K562 (cell line): ENCODE data around the gene TRIM34. TPM values are rescaled to one million over a fixed set of nuclear protein-coding genes. Genes with fewer than 3 reads are reported as not detected.

ENCODE experiments used
- ADNP ChIP-seq: fragments of 200-800 bp; sonication (Bioruptor generic); IDR thresholded peaks from 2 replicates; pipeline ENCODE4 v1.6.1; 2016; ENCODE audit warnings: missing genetic modification characterization, missing compliant biosample characterization
- BHLHE40 ChIP-seq: IDR thresholded peaks from 2 replicates; pipeline ENCODE4 v1.6.1; 2011; ENCODE audit warnings: low read length, improper control_type of control experiment
- CBX3 ChIP-seq, 2 experiments: IDR thresholded peaks; 1 replicate in 1 of 2; 2 replicates in 1 of 2; pipeline ENCODE4 v1.6.1; 2012; ENCODE audit warnings: inconsistent platforms in 2 of 2, low read length in 2 of 2, borderline replicate concordance in 1 of 2, control low read depth in 1 of 2
- GABPB1 ChIP-seq: sonication (generic); formaldehyde crosslinking; IDR thresholded peaks from 2 replicates; pipeline ENCODE4 v1.8.0; 2022; ENCODE audit warnings: mild to moderate bottlenecking, missing genetic modification reagents
- HMGN3 ChIP-seq: IDR thresholded peaks from 2 replicates; pipeline ENCODE4 v1.6.1; 2011; ENCODE audit warnings: borderline replicate concordance, low read depth, mild to moderate bottlenecking, mixed read lengths, low read length; ENCODE audit not compliant: insufficient read length; ENCODE audit errors: extremely low read depth
- JUND ChIP-seq, 2 experiments: IDR thresholded peaks; 2 replicates in 1 of 2; 3 replicates in 1 of 2; pipeline ENCODE4 v1.6.1; 2011; ENCODE audit warnings: borderline replicate concordance in 2 of 2, low read depth in 2 of 2, low read length in 2 of 2, improper control_type of control experiment in 1 of 2, missing biosample characterization in 1 of 2, missing genetic modification characterization in 1 of 2, missing genetic modification reagents in 1 of 2
- KAT8 ChIP-seq: fragments of 450-650 bp; IDR thresholded peaks from 2 replicates; pipeline ENCODE4 v1.6.1; 2016; ENCODE audit warnings: low read depth, mild to moderate bottlenecking
- LCOR ChIP-seq: sonication (generic); formaldehyde crosslinking; IDR thresholded peaks from 2 replicates; pipeline ENCODE4 v1.8.0; 2022; ENCODE audit warnings: mild to moderate bottlenecking, missing genetic modification reagents
- MECOM ChIP-seq: fragments of 250-450 bp; sonication (Bioruptor Pico); IDR thresholded peaks from 2 replicates; pipeline ENCODE4 v1.8.0; 2022; ENCODE audit warnings: inconsistent platforms
- MEF2D ChIP-seq: conservative IDR thresholded peaks from 2 replicates; pipeline ENCODE4 v1.6.1; 2016; ENCODE audit warnings: low read depth, missing genetic modification characterization, missing compliant biosample characterization
- NR2C1 ChIP-seq, 2 experiments: fragments of 450-650 bp; IDR thresholded peaks; 2 replicates each; pipeline ENCODE4 v1.6.1; 2017; ENCODE audit warnings: mild to moderate bottlenecking in 2 of 2, antibody characterized with exemption in 1 of 2, inconsistent platforms in 1 of 2, missing compliant biosample characterization in 1 of 2, missing genetic modification characterization in 1 of 2
- PHB2 ChIP-seq: fragments of 450-650 bp; IDR thresholded peaks from 2 replicates; pipeline ENCODE4 v1.6.1; 2017; ENCODE audit warnings: low read depth
- PYGO2 ChIP-seq: fragments of 450-650 bp; IDR thresholded peaks from 2 replicates; pipeline ENCODE4 v1.6.1; 2016; ENCODE audit warnings: mild to moderate bottlenecking, missing genetic modification characterization, moderate library complexity, missing compliant biosample characterization
- SMARCE1 ChIP-seq: fragments of 450-650 bp; IDR thresholded peaks from 2 replicates; pipeline ENCODE4 v1.7.1; 2016; ENCODE audit warnings: mild to moderate bottlenecking
- STAT5A ChIP-seq: IDR thresholded peaks from 2 replicates; pipeline ENCODE4 v1.6.1; 2012; ENCODE audit warnings: low read length, inconsistent platforms, borderline replicate concordance
- TAL1 ChIP-seq: fragments of 450-650 bp; IDR thresholded peaks from 2 replicates; pipeline ENCODE4 v1.6.1; 2016; ENCODE audit warnings: mild to moderate bottlenecking
- TCF7L2 ChIP-seq: fragments of 150-350 bp; IDR thresholded peaks from 2 replicates; pipeline ENCODE4 v1.6.1; 2016; ENCODE audit warnings: low read depth, mild to moderate bottlenecking, low read length, moderate library complexity
- TOE1 ChIP-seq, 2 experiments: fragments of 450-650 bp in 1 of 2; sonication (generic) in 1 of 2; formaldehyde crosslinking in 1 of 2; IDR thresholded peaks; 2 replicates each; pipeline versions ENCODE4 v1.7.1 to v1.8.0; 2016 to 2022; ENCODE audit warnings: borderline replicate concordance in 2 of 2, mild to moderate bottlenecking in 2 of 2, antibody characterized with exemption in 1 of 2, inconsistent platforms in 1 of 2, low read depth in 1 of 2, missing genetic modification reagents in 1 of 2, moderate library complexity in 1 of 2
- ZBTB11 ChIP-seq, 3 experiments: fragments of 200-800 bp in 1 of 3; fragments of 250-450 bp in 1 of 3; fragments of 450-650 bp in 1 of 3; sonication (Bioruptor Pico) in 1 of 3; sonication (Bioruptor generic) in 1 of 3; formaldehyde crosslinking in 1 of 3; IDR thresholded peaks; 2 replicates each; pipeline versions ENCODE4 v1.6.1 to v1.8.0; 2016 to 2022; ENCODE audit warnings: mild to moderate bottlenecking in 2 of 3, missing genetic modification characterization in 2 of 3, missing compliant biosample characterization in 1 of 3, moderate library complexity in 1 of 3
- ZNF274 ChIP-seq: IDR thresholded peaks from 2 replicates; pipeline ENCODE4 v1.6.1; 2011; ENCODE audit warnings: low read depth, mild to moderate bottlenecking, low read length, moderate library complexity, borderline replicate concordance
- ZNF589 ChIP-seq: fragments of 200-800 bp; sonication (Bioruptor generic); IDR thresholded peaks from 2 replicates; pipeline ENCODE4 v1.6.1; 2016; ENCODE audit warnings: low read depth, missing genetic modification characterization, missing compliant biosample characterization
- ZNF717 ChIP-seq: fragments of 250-450 bp; sonication (Bioruptor Pico); IDR thresholded peaks from 2 replicates; pipeline ENCODE4 v1.5.0; 2021
- polyA plus RNA-seq, 8 experiments: library from polyadenylated mRNA; depleted of rRNA in 4 of 8; stranded (reverse) in 5 of 8; unstranded in 3 of 8; fragments of >200 nt; fragmentation: Nextera tagmentation in 2 of 8; fragmentation: Illumina TruSeq in 1 of 8; extraction: Ambion mirVana in 2 of 8; extraction: Trizol in 1 of 8; gene quantifications; 2 replicates each; pipeline versions ENCODE4 v1.2.1 to v1.2.3, GENCODE V29; 2011 to 2014; ENCODE audit warnings: inconsistent platforms in 1 of 8, missing spikeins in 1 of 8
- total RNA-seq, 7 experiments: library from RNA; depleted of rRNA in 6 of 7; stranded (reverse); fragments of >200 nt in 6 of 7; fragmentation: Illumina TruSeq in 2 of 7; extraction: Trizol in 2 of 7; gene quantifications; 2 replicates each; pipeline versions ENCODE4 v1.2.1 to v1.2.3, GENCODE V29; 2011 to 2021; ENCODE audit warnings: low replicate concordance in 1 of 7
- TF ChIP-seq, protein P1 (sequence below): fragments of 250-450 bp; sonication (Bioruptor Pico); IDR thresholded peaks from 2 replicates; pipeline ENCODE4 v1.8.0; 2022; ENCODE audit warnings: inconsistent platforms, mild to moderate bottlenecking, moderate library complexity, borderline replicate concordance

The TRIM34 gene
- total and polyA plus RNA-seq, 9 of the 15 experiments (the other 6 are each of a cell fraction or from before 2014, with no cell fraction given): 0.31 to 2.9 (median 1.3) TPM

DNA sequence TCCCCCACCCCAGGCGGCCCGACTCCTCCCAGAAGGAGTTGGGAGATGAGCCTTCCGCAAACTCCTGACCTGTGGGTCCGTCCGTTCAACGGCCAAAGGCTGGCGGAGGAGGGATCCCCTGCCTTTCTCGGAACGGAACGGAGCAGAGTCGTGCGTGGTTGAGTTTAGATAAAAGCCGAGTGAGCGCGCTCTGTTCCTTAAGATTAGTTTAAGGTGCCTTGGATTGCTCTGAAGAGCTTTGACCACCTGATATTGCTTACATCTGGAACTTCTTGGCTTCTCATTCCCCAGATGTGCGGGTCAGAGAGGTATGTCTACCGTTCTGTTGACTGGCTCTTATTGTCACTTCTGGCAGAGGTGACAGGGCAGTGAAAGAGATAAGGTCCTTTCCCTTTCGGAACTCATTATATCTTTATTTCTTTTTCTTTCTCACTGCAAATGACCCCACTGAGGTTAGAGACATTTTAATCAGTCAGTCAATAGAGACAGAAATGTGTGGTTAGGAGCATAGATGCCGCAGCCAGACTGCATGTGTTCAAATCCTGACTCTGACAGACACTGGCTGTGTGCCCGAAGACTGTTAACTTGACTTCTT lies 28.1 kb upstream of the TRIM34 start, which contains the start of gene TRIM6 (continued):
- peak in 1 of 3 experiments; percentile 71; a peak in 2 of 6 replicates for TF ChIP-seq ZBTB11 (CRISPR knock-in tag; IDR thresholded peaks at IDR 0.05)
- TF ChIP-seq ZNF717: no peak
- TF ChIP-seq CBX3 (IDR thresholded peaks at IDR 0.05; ENCODE audit: borderline replicate concordance in 1 of 2, low read length in 2 of 2): no peak; a peak in 1 of 3 replicates
- TF ChIP-seq ZNF589 (CRISPR knock-in tag): no peak
- peak; percentile 53 for TF ChIP-seq HMGN3
- TF ChIP-seq BHLHE40: 0 out of 2 replicates have a peak, but pooled peaks have one; percentile 42
- no peak for TF ChIP-seq PYGO2 (tag)
- 0 out of 2 replicates have a peak, but pooled peaks have one; percentile 36 for TF ChIP-seq GABPB1
- TF ChIP-seq, protein P1, sequence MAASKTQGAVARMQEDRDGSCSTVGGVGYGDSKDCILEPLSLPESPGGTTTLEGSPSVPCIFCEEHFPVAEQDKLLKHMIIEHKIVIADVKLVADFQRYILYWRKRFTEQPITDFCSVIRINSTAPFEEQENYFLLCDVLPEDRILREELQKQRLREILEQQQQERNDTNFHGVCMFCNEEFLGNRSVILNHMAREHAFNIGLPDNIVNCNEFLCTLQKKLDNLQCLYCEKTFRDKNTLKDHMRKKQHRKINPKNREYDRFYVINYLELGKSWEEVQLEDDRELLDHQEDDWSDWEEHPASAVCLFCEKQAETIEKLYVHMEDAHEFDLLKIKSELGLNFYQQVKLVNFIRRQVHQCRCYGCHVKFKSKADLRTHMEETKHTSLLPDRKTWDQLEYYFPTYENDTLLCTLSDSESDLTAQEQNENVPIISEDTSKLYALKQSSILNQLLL (CRISPR knock-in tag): no peak
- peak; percentile 55 for TF ChIP-seq JUND (IDR thresholded peaks at IDR 0.05; ENCODE audit: borderline replicate concordance, low read depth, low read length)
- TF ChIP-seq JUND (tag; IDR thresholded peaks at IDR 0.05; ENCODE audit: borderline replicate concordance, low read depth, low read length): peak; percentile 50; the same call in 1 of the 3 replicates
- peak; percentile 41; the same call in 1 of the 2 replicates for TF ChIP-seq NR2C1 (IDR thresholded peaks at IDR 0.05)
- no peak; the same call in 1 of the 2 replicates for TF ChIP-seq NR2C1 (tag; IDR thresholded peaks at IDR 0.05)
- TF ChIP-seq TCF7L2: no peak
- peak; percentile 66; the same call in 1 of the 2 replicates for TF ChIP-seq PHB2
- peak; percentile 49; the same call in 1 of the 2 replicates for TF ChIP-seq TOE1 (IDR thresholded peaks at IDR 0.05; ENCODE audit: borderline replicate concordance)
- no peak for TF ChIP-seq TOE1 (CRISPR knock-in tag; IDR thresholded peaks at IDR 0.05; ENCODE audit: borderline replicate concordance, low read depth)
- no peak for TF ChIP-seq ADNP
- TF ChIP-seq LCOR (CRISPR knock-in tag): peak; percentile 72; the same call in 1 of the 2 replicates
- peak; percentile 92 for TF ChIP-seq TAL1
- TF ChIP-seq MECOM: peak; percentile 71
- peak; percentile 73; the same call in 1 of the 2 replicates for TF ChIP-seq SMARCE1
- TF ChIP-seq KAT8: no peak
- TF ChIP-seq STAT5A: peak; percentile 95
- no peak for TF ChIP-seq MEF2D
- peak; percentile 51; the same call in 1 of the 2 replicates for TF ChIP-seq ZNF274
